HG02610 (cell line): ENCODE measurements around the gene ASXL1.
"Not testable (repeated sequence)": the region's sequence is repeated elsewhere in the genome, so short reads cannot be mapped to it uniquely, and the experiment has no call there.

ENCODE experiments used
- ATAC-seq: cut with Tn5 transposase; IDR thresholded peaks from one replicate; pipeline ENCODE4 v1.9.1; 2021; ENCODE audit warnings: mild to moderate bottlenecking, moderate library complexity; ENCODE audit not compliant: unreplicated experiment

ASXL1 gene

DNA sequence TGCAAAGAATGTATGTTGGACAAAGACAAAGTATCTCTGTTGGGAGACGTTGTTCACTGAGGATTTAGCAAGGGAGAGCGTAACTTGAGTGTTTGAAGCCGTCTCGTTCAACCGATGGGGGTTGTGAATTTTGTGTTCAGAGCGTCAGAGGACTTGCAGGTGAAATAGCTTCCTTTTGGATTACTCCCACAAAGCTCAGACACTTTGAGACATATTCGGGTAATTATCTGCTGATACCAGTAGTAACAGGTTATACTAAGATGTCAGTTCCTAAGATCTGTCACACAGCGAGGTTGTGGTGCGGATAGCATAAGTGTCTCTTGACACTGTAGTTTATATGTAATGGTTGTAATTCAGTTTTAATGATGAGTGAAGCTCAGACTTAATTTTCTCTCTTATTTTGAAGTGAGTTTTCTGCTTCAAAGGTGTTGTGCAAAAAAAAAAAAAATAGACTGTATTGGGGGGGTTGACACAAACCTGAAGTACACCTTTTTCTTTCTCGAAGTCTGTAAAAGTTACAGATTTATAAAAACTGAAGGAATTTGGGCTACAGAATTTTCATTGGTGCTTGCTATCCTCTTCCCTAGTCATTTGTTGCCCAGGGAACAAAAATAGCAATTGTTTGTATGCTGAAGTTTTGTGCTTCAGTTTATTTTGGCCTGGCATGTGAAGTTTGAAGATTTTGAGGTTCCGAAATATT lies 1.7 kb downstream of the ASXL1 start:
- ATAC-seq, result no peak

GRCh38 chr20:32360333-32360634 lies 2.2 kb downstream of the ASXL1 start:
- no peak for ATAC-seq

DNA sequence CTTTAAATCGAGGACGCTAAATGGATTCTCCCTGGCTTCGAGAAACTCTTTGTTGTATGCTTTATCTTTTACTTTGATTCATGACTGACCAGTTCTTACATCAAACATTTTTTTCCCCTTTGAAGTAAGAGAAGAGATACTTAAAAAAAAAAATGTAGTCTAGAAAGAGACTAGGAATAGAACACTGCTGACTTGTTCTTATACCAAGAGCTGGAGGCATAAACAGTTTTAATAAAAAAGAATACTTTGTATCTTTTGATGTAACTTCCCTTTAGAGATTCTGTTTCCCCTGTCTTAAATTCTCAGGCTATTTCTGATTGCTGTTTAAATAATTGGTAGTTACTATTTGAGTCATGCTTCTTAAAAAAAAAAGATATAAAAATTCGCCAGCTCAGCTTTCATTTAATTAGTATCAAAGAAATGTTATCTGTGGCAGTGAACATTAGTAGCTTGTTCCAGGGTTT lies 4.8 kb downstream of the ASXL1 start:
- no peak for ATAC-seq

DNA sequence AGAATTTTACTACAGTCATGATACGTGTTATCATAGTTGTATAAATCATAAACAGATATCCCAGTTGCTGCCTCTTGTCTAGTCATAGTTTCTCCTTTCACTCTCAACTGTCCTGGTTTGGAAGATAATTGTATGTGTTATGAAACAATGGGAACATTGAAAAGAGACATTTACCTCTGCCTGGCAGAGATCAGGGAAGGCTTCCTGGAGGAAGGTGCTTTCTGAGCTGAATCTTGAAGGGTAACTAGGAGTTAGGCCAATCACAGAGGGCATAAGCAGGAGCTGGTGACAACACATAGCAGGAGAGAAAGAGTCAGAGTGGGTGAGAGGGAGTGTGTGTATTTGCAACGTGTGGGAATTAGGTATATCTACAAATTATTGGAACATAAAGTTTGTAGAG lies 5.4 kb downstream of the ASXL1 start:
- no peak for ATAC-seq

DNA sequence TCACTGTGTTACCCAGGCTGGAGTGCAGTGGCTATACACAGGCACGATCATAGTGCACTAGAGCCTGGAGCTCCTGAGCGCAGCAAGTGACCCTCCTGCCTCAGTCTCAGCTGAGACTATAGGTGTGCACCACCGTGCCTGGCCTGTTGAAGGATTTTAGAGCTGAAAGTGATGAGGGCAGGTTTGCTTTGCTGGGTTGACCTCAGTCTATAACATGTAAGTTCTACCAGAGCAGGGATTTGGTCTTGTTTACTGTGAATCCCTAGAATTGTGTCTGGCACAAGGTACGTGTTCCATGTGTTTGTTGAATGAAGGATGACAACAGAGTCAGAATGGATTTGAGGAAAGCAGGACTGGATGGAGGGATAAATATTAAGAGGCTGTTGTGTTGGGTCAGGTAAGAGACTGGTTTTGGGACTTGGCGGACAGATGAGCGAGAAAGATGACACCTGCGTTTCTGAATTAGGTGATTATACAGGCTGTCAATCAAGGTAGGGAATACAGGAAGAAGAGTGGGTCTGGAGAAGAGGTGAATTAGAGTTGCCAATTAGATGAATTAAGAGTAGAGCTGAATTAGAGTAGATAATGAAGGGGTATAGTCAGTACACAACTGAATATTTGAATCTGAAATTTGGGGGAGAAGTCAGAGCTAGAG lies 6.5 kb downstream of the ASXL1 start:
- no peak for ATAC-seq

DNA sequence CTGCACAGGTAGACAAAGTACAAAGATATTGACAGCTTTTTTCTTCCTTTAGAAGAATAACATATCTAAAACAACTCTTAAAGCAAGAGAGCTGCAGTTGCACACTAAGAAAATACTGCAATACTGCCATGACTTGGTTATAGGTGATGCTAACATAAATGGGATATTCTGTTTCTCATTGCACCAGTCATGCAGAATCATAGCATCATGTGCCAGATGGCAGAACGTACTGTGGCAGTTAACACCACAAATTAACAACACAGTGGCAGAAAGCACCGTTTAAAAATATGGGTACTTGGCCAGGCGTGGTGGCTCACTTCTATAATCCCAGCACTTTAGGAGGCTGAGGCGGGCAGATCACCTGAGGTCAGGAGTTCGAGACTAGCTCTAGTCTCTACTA lies 7.4 kb downstream of the ASXL1 start:
- no peak for ATAC-seq

GRCh38 chr20:32366380-32366779 lies 8.2 kb downstream of the ASXL1 start:
- peak; percentile 39 for ATAC-seq

GRCh38 chr20:32368323-32368722 lies 10.2 kb downstream of the ASXL1 start:
- ATAC-seq, result no peak

- no peak for ATAC-seq
Measured at GRCh38 chr20:32368925-32369324, 10.8 kb downstream of the ASXL1 start.

- ATAC-seq, result no peak
Measured at GRCh38 chr20:32370897-32371296, 12.8 kb downstream of the ASXL1 start.

- no peak for ATAC-seq
Measured at GRCh38 chr20:32378461-32378860, 20.3 kb downstream of the ASXL1 start.

- not testable (repeated sequence) for ATAC-seq
Measured at GRCh38 chr20:32380037-32380436, 21.9 kb downstream of the ASXL1 start.

GRCh38 chr20:32380745-32381144 lies 22.6 kb downstream of the ASXL1 start:
- ATAC-seq, result no peak

GRCh38 chr20:32382102-32382950 lies 24.2 kb downstream of the ASXL1 start:
- ATAC-seq, result no peak

DNA sequence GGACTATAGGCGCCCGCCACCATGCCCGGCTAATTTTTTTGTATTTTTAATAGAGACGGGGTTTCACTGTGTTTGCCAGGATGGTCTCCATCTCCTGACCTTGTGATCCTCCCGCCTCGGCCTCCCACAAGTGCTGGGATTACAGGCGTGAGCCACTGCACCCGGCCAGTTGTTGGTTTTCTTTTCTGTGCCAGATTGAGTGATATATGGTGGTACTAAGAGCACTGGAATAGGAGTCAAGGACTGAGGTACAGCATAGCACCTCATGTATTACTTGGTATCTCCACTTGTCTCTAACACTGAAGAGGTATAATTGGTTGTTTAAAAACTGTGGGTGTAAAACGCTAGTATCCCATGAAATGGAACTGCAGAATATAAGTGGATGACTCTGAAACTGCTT lies 25.3 kb downstream of the ASXL1 start:
- ATAC-seq, result not testable (repeated sequence)

DNA sequence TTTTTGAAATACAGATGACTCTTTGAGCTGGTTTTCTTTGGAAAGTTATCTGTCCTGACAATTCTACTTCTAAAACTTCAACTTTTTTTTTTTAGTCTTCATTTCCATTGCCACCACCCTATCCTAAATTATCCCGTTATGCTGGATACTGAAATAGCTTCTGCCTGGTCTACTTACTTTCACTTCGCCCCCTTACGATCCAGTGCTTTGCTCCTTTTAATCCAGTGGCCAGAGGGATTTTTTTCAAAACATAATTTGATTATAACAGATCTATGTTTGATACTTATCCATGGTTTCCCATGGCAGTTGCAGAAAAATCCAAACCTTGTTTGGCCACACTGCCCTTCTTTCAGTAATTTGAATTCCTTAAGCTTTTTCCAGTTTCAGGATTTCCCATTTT lies 27.4 kb downstream of the ASXL1 start:
- no peak for ATAC-seq

DNA sequence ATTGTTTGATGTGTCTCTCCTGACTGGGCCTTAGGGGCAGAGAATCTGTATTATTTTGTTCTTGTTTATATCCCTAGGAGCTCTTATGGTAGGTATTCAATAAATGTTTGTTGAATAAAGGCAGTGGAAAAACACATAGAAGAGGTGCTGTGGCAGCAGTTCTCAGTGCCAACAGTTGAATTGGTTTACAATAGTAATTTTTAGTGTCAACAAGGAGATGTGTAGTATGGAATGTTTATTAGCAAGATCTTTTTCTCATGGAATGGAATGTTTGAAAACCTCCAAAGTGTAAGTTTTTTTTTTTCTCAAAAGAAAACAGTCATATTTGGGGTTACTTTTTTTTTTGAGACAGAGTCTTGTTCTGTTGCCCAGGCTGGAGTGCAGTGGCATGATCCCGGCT lies 28.0 kb downstream of the ASXL1 start:
- no peak for ATAC-seq

DNA sequence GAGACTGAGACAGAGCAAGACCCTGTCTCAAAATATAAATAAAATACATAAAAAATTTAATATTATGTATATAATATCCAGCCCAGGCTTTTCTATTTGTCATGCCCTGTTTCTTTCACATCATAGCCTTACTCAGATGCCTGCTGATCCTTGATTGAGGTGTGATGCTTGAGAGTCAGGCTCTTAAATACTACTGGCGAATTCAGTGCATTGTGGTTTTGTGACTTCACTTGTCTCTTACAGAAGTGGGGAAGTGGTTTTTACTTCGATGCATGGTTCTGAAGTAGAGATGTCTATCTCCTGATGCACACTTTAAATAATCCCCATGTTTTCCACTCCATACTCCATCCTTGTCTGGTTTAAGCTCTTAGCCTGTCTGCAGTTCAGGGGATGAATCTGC lies 29.1 kb downstream of the ASXL1 start:
- ATAC-seq, result no peak

- ATAC-seq, result peak; percentile 44
Measured at GRCh38 chr20:32391003-32391402, 32.9 kb downstream of the ASXL1 start.

DNA sequence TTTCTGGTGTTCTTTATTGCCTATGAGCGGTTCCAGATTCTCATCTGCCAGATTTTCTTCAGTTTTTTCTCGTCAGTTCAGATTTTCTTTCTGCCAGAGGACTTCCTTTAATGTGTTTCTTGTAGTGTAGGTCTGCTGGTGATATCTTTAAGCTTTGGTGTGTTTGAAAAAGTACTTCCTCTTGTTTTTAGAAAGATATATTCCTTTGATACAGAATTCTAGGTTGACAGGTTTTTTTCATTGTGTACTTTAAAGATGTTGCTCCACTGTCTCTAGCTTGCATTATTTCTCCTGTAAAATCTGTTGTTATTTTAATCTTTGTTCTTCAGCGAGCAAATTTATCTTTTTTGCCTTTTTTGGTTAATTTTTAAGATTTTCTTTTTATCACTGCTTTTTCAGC lies 36.9 kb downstream of the ASXL1 start:
- ATAC-seq, result no peak

DNA sequence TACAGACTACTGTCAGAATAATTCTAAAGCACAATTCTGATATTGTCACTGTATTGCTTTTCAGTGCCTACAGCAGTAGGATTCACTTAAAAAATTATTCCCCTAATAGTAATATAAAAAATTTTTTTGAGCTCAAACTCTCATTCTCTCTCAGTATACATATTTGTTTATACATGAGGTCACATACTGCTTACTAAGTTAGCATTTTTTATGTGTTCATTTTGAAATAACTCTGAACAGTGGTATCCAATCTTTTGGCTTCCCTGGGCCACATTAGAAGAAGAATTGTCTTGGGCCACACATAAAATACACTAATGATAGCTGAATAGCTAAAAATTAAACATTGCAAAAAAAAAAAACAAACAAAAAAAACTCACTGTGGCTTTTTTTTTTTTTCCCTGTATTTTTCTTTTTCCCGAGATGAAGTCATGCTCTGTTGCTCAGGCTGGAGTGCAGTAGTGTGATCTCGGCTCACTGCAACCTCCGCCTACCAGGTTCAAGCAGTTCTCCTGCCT lies 38.6 kb downstream of the ASXL1 start:
- ATAC-seq, result no peak
